NCI-H2107 treated with DMSO at 0.1 percent for 48 hours (cell line): ENCODE results near the gene PFDN1.
"Not testable (repeated sequence)": the region's sequence is repeated elsewhere in the genome, so short reads cannot be mapped to it uniquely, and the experiment has no call there.

ENCODE experiments used
- DNase-seq: peaks from one replicate; lab custom pipeline; 2025; ENCODE audit not compliant: unreplicated experiment; lab: John Stamatoyannopoulos, UW

The PFDN1 gene

GRCh38 chr5:140302786-140303639, at the start of gene PFDN1:
Gene PFDN1, minus strand, starts transcription at chr5:140303101. Its CDS starts 28 bp downstream, at chr5:140303073.
- DNase-seq: peak; percentile 78

GRCh38 chr5:140351609-140352334, 48.9 kb upstream of the PFDN1 start:
- peak; percentile 17 for DNase-seq

- no peak for DNase-seq
Measured at GRCh38 chr5:140349244-140349643, 46.3 kb upstream of the PFDN1 start.

GRCh38 chr5:140348104-140348503, 45.2 kb upstream of the PFDN1 start:
- DNase-seq: no peak

- no peak for DNase-seq
Measured at GRCh38 chr5:140347360-140347759, 44.5 kb upstream of the PFDN1 start.

GRCh38 chr5:140346348-140347221, 43.7 kb upstream of the PFDN1 start, which contains the start of gene HBEGF:
Gene HBEGF, minus strand, starts transcription at chr5:140346603. Its CDS starts 275 bp downstream, at chr5:140346328.
- DNase-seq: no peak

- no peak for DNase-seq
Measured at GRCh38 chr5:140345919-140346347, 43.0 kb upstream of the PFDN1 start.

- DNase-seq: no peak
Measured at GRCh38 chr5:140344683-140345423, 42.0 kb upstream of the PFDN1 start.

- DNase-seq: not testable (repeated sequence)
Measured at GRCh38 chr5:140343849-140344248, 40.9 kb upstream of the PFDN1 start.

GRCh38 chr5:140342896-140343295, 40.0 kb upstream of the PFDN1 start:
- no peak for DNase-seq

GRCh38 chr5:140342287-140342686, 39.4 kb upstream of the PFDN1 start:
- DNase-seq: no peak

GRCh38 chr5:140341591-140341990, 38.7 kb upstream of the PFDN1 start:
- no peak for DNase-seq

- DNase-seq: no peak
Measured at GRCh38 chr5:140340605-140341121, 37.8 kb upstream of the PFDN1 start.

GRCh38 chr5:140339636-140340035, 36.7 kb upstream of the PFDN1 start:
- DNase-seq: no peak

GRCh38 chr5:140338908-140339307, 36.0 kb upstream of the PFDN1 start:
- no peak for DNase-seq

GRCh38 chr5:140338336-140338735, 35.4 kb upstream of the PFDN1 start:
- no peak for DNase-seq

GRCh38 chr5:140337880-140338279, 35.0 kb upstream of the PFDN1 start:
- DNase-seq: no peak

- DNase-seq: no peak
Measured at GRCh38 chr5:140336388-140336787, 33.5 kb upstream of the PFDN1 start.

- DNase-seq: no peak
Measured at GRCh38 chr5:140331638-140332037, 28.7 kb upstream of the PFDN1 start.
